Measurements from ENCODE around the gene PPM1J. TPM values are rescaled to one million over a fixed set of nuclear protein-coding genes. Genes with fewer than 3 reads are reported as not detected.

Gene PPM1J
- total RNA-seq, 1 donor from 2014 or later = 2.1 TPM

DNA sequence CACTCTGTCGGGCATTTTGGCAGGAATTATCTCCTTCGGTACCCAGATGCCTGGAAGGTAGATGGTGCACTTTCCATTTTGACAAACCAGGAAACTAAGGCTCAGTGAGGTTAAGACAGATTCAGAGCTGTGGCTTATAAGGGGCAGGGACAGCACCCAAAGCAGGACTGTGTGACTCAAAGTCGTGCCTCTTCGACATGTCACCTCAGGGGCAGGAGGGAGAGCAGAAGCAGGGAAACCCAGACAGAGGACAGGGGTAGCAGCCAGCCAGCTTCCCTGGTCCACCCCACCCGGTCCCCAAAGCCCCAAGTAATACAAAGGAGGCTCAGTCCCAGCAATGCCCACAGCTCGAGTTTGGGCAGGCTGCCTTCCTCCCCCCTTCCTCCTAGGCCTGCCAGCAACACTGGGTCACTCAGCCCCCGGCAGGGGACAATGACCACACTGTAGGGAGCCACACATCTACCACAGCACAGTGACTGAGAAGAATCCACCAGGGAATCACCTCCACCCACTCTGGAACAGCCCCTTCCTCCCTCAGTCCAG is 10.7 kb downstream of the PPM1J start:
- peaks cover 5% of the 10 kb centered on the region for H3K36me3 ChIP-seq (ENCODE audit: control insufficient read depth, insufficient read depth, low read length)
- no peaks in the 10 kb centered on the region for H3K27me3 ChIP-seq (ENCODE audit: control insufficient read depth, insufficient read depth, low read length)
- DNase-seq (ENCODE audit: low read depth) = no peak
- peak overlapping the region; percentile 26 for H3K4me3 ChIP-seq (ENCODE audit: low read depth, low read length)
- TF ChIP-seq, protein P1, sequence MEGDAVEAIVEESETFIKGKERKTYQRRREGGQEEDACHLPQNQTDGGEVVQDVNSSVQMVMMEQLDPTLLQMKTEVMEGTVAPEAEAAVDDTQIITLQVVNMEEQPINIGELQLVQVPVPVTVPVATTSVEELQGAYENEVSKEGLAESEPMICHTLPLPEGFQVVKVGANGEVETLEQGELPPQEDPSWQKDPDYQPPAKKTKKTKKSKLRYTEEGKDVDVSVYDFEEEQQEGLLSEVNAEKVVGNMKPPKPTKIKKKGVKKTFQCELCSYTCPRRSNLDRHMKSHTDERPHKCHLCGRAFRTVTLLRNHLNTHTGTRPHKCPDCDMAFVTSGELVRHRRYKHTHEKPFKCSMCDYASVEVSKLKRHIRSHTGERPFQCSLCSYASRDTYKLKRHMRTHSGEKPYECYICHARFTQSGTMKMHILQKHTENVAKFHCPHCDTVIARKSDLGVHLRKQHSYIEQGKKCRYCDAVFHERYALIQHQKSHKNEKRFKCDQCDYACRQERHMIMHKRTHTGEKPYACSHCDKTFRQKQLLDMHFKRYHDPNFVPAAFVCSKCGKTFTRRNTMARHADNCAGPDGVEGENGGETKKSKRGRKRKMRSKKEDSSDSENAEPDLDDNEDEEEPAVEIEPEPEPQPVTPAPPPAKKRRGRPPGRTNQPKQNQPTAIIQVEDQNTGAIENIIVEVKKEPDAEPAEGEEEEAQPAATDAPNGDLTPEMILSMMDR (IDR thresholded peaks at IDR 0.05; ENCODE audit: insufficient read depth, low read length, poor library complexity, severe bottlenecking) = no peak

DNA sequence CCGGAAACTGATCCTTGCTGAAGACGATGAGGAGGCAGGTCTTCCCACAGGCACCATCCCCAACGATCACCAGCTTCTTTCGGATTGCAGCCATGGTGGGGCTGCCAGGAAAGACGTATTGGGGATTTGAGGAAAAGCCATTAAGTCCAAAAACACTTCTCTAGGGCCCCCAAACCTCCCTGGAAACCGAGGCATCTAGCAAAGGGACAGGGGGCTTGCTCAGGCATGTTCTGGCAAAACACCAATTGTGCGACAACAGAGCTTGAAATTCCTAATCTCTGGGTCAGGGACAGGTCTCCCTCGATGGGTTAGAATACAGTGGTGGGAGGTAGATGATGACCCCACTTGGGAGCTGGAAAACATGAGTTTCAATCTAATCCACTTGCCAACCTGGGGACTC is 11.4 kb downstream of the PPM1J start:
- Histone ChIP-seq H3K27me3 (ENCODE audit: control insufficient read depth, insufficient read depth, low read length) (no peaks in the 10 kb centered on the region), H3K4me3 (ENCODE audit: low read depth, low read length) (no peak overlapping the region), H3K36me3 (ENCODE audit: control insufficient read depth, insufficient read depth, low read length) (peaks cover 5% of the 10 kb centered on the region)
- TF ChIP-seq, protein P1 (IDR thresholded peaks at IDR 0.05; ENCODE audit: insufficient read depth, low read length, poor library complexity, severe bottlenecking) = no peak
- DNase-seq (ENCODE audit: low read depth) = no peak

DNA sequence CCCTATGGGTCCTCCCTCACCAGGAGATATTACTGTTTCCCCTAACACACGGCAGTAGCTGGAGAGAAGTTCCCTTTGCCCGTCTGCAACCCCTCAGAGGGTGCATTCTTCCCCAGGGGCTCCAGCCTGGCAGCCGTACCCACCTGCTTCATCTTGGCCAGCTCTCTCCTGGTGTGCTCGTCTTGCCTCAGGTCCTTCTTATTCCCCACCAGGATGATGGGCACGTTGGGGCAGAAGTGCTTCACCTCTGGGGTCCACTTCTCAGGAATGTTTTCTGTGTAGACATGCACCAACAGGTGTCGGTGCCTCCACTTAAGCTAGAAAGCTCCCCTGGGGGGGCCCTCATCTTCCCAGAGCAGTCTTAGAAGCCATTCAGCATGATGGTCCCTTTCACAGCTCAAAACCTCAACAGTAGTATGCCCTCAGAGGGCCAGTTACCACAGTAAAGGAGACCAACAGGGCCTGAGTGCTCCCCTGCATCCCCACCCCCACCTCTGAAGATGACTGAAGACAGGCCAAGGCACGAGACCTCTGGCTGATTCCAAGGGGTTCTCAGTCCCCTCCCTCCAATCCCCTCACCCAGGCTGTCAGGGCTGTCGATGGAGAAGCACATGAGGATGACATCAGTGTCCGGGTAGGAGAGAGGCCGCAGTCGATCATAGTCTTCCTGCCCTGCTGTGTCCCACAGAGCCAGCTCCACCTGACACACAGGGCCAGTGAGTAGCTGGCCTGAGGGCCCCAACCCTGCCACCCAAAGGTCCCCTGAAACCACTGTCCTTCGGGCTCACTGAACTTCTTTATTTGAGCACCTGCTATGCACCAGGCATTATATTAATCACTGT is 12.5 kb downstream of the PPM1J start:
- Histone ChIP-seq H3K27me3 (ENCODE audit: control insufficient read depth, insufficient read depth, low read length) (no peaks in the 10 kb centered on the region), H3K36me3 (ENCODE audit: control insufficient read depth, insufficient read depth, low read length) (peaks cover 5% of the 10 kb centered on the region), H3K4me3 (ENCODE audit: low read depth, low read length) (no peak overlapping the region)
- TF ChIP-seq, protein P1 (IDR thresholded peaks at IDR 0.05; ENCODE audit: insufficient read depth, low read length, poor library complexity, severe bottlenecking) = no peak
- no peak for DNase-seq (ENCODE audit: low read depth)

DNA sequence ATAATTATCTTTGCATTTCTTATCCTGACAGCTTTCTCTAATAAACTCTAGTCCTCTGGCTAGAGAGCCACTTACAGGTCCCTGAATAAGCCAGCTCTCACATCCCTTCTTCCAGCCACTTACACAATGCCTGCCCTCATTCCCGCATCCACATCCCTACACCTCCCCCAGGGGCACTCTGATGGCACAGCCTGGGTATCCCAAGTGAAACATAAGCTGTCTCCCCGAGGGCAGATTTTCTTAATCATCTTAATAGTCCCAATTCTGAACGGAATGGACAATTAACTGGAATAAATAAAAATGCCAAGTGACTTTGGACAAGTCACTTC is 13.1 kb downstream of the PPM1J start:
- H3K4me3 ChIP-seq (ENCODE audit: low read depth, low read length) = no peak overlapping the region
- no peak for DNase-seq (ENCODE audit: low read depth)
- no peaks in the 10 kb centered on the region for H3K27me3 ChIP-seq (ENCODE audit: control insufficient read depth, insufficient read depth, low read length)
- TF ChIP-seq, protein P1 (IDR thresholded peaks at IDR 0.05; ENCODE audit: insufficient read depth, low read length, poor library complexity, severe bottlenecking) = no peak
- peaks cover 5% of the 10 kb centered on the region for H3K36me3 ChIP-seq (ENCODE audit: control insufficient read depth, insufficient read depth, low read length)

DNA sequence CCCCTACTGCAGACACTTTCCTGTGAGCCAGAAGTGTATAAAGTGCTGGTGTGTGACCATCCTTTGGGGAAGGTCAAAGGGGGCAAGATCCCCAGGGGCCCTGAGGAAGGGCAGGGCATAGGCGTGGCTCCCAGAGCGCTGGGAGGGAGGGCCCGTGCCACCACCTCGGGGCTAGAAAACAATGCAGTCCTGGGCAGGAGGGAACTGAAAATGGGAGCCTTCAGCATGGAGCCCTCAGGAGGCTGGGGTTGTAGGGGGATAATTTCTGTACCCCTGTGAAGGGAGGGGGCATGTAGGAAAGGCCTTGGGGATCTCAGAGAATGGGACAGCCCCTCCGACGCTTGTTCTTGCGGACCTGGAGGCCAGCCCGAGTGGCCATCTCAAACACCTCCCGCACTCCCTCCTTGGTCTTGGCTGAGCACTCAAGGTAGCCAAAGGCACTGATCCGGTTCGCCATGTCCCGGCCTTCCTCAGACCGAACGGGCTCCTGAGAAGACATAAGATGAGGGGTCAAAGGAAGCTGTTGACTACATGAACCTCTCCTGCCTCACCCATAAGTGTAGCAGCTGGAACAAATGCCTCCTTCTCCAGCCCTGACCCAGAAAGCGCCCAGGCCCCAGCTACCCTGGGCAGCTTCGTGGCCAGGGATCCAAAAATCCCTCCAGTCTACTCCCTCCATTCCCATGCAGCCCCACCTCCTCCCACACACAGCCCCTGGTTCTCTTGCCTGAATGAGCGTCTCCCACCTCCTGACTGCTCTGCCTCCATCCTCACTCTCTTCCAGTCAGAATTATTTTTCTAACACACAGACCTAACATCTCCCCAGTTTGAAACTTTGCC is 13.7 kb downstream of the PPM1J start:
- TF ChIP-seq, protein P1 (IDR thresholded peaks at IDR 0.05; ENCODE audit: insufficient read depth, low read length, poor library complexity, severe bottlenecking) = no peak
- DNase-seq (ENCODE audit: low read depth) = no peak
- no peaks in the 10 kb centered on the region for H3K27me3 ChIP-seq (ENCODE audit: control insufficient read depth, insufficient read depth, low read length)
- H3K4me3 ChIP-seq (ENCODE audit: low read depth, low read length) = no peak overlapping the region
- H3K36me3 ChIP-seq (ENCODE audit: control insufficient read depth, insufficient read depth, low read length) = peaks cover 6% of the 10 kb centered on the region

All from kidney epithelial cell (primary cell).